Cerebellar cortex (tissue), 1 donor: ENCODE results near the gene DMD.

Experiments
- DNase-seq: peaks from one replicate; pipeline ENCODE4 v3.0.0-alpha.2; 2015; ENCODE audit warnings: low spot score

Gene DMD

GRCh38 chrX:31704938-31705337, 1506.4 kb downstream of the DMD start:
- no peak for DNase-seq

GRCh38 chrX:31702222-31702621, 1509.1 kb downstream of the DMD start:
- DNase-seq = no peak

- DNase-seq = peak; percentile 32
Measured at GRCh38 chrX:31697294-31697916, 1513.9 kb downstream of the DMD start.

GRCh38 chrX:31679861-31680260, 1531.5 kb downstream of the DMD start:
- DNase-seq = no peak

GRCh38 chrX:31670245-31670644, 1541.1 kb downstream of the DMD start:
- DNase-seq = no peak

- DNase-seq = no peak
Measured at GRCh38 chrX:31665454-31665853, 1545.9 kb downstream of the DMD start.

- no peak for DNase-seq
Measured at GRCh38 chrX:31663172-31663571, 1548.2 kb downstream of the DMD start.

GRCh38 chrX:31661280-31661810, 1550.0 kb downstream of the DMD start:
- DNase-seq = no peak

GRCh38 chrX:31658360-31658759, 1553.0 kb downstream of the DMD start:
- peak; percentile 38 for DNase-seq

- DNase-seq = no peak
Measured at GRCh38 chrX:31656013-31656412, 1555.3 kb downstream of the DMD start.

GRCh38 chrX:31653422-31653821, 1557.9 kb downstream of the DMD start:
- no peak for DNase-seq

GRCh38 chrX:31652650-31653049, 1558.7 kb downstream of the DMD start:
- DNase-seq = no peak

- peak; percentile 70 for DNase-seq
Measured at GRCh38 chrX:31649201-31649600, 1562.1 kb downstream of the DMD start.

- DNase-seq = no peak
Measured at GRCh38 chrX:31633349-31633748, 1578.0 kb downstream of the DMD start.

- no peak for DNase-seq
Measured at GRCh38 chrX:31629195-31629594, 1582.2 kb downstream of the DMD start.

- no peak for DNase-seq
Measured at GRCh38 chrX:31609130-31609529, 1602.2 kb downstream of the DMD start.

- DNase-seq = no peak
Measured at GRCh38 chrX:31608638-31609037, 1602.7 kb downstream of the DMD start.

- no peak for DNase-seq
Measured at GRCh38 chrX:31606771-31607170, 1604.6 kb downstream of the DMD start.

GRCh38 chrX:31604629-31605221, 1606.6 kb downstream of the DMD start:
- no peak for DNase-seq

- DNase-seq = no peak
Measured at GRCh38 chrX:31603411-31604120, 1607.8 kb downstream of the DMD start.

GRCh38 chrX:31600823-31601222, 1610.5 kb downstream of the DMD start:
- no peak for DNase-seq

- no peak for DNase-seq
Measured at GRCh38 chrX:31593353-31593752, 1618.0 kb downstream of the DMD start.

- DNase-seq = no peak
Measured at GRCh38 chrX:31591355-31591754, 1620.0 kb downstream of the DMD start.
